DND-41 (cell line): ENCODE results near the gene TRIM7.

ENCODE experiments used
- EZH2 ChIP-seq: IDR thresholded peaks from 3 replicates; pipeline ENCODE4 v1.6.1; 2012; ENCODE audit warnings: borderline replicate concordance, low read depth, mild to moderate bottlenecking, moderate library complexity, low read length, inconsistent platforms; ENCODE audit not compliant: severe bottlenecking
- TF ChIP-seq, protein P1 (sequence below): IDR thresholded peaks from 2 replicates; pipeline ENCODE4 v1.5.1; 2012; ENCODE audit warnings: borderline replicate concordance, low read length, moderate library complexity, mild to moderate bottlenecking; ENCODE audit not compliant: poor library complexity, severe bottlenecking; ENCODE audit errors: extremely low read depth

DNA sequence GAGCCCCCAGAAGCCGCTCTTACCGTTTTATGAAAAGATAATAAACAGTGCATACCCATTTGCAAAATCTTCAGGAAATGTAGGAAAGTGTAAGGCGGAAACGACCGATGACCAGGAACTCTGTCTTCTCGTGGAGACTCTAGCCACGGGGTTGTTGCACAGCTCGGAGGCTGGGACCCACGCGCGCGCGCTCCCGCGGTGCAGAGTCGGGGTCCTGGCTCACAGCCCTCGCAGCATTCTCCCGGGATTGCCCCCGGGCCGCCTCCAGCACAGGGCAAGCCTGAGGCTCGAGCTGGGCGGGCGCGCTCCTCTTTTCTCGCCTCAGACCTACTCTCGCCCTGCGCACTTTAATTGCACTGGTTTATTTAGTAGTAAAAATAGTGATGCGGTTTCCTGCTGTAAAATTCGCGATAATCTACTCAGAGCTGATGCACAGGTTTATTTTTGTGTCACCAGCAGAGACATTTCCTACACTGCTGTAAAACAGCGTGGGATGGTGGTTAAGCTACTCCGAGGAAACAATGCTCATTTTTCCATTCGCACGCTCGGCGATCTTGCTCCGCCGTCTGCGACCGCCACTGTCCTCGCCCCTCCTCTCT lies 15.5 kb downstream of the TRIM7 start:
- TF ChIP-seq, protein P1, sequence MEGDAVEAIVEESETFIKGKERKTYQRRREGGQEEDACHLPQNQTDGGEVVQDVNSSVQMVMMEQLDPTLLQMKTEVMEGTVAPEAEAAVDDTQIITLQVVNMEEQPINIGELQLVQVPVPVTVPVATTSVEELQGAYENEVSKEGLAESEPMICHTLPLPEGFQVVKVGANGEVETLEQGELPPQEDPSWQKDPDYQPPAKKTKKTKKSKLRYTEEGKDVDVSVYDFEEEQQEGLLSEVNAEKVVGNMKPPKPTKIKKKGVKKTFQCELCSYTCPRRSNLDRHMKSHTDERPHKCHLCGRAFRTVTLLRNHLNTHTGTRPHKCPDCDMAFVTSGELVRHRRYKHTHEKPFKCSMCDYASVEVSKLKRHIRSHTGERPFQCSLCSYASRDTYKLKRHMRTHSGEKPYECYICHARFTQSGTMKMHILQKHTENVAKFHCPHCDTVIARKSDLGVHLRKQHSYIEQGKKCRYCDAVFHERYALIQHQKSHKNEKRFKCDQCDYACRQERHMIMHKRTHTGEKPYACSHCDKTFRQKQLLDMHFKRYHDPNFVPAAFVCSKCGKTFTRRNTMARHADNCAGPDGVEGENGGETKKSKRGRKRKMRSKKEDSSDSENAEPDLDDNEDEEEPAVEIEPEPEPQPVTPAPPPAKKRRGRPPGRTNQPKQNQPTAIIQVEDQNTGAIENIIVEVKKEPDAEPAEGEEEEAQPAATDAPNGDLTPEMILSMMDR = no peak
- no peak for TF ChIP-seq EZH2
